K562 (cell line): ENCODE data around the gene MFNG. TPM values are rescaled to one million over a fixed set of nuclear protein-coding genes. Genes with fewer than 3 reads are reported as not detected.

Source experiments
- ATAC-seq: fragments of 200-7000 bp; cut with Tn5 transposase; 3 replicates; pipeline ENCODE4 v1.9.1; 2020; ENCODE audit warnings: moderate library complexity
- BruUV-seq: library from RNA; stranded (reverse); fragments of 400-500 nt; replicated peaks from 2 replicates; lab custom pipeline; 2021; lab: Mats Ljungman, UMichigan
- CTCF ChIA-PET: fragments of 300-600 bp; formaldehyde crosslinking; extraction: SDS; loops from one replicate; lab custom pipeline; 2021; ENCODE audit warnings: low intra/inter-chr PET ratio; lab: Yijun Ruan, JAX
- POLR2A ChIA-PET: fragments of 300-600, 350-650 bp; sonication (Branson Sonifier 250); formaldehyde crosslinking; extraction: SDS; loops from one replicate; lab custom pipeline; 2021; ENCODE audit warnings: antibody characterized with exemption, inconsistent platforms; lab: Yijun Ruan, JAX
- DNase-seq, 4 experiments: peaks; one replicate each; pipeline versions ENCODE4 v3.0.0 to v3.0.0-alpha.2; 2011 to 2018; ENCODE audit warnings: low spot score in 3 of 4, mixed read lengths in 3 of 4; ENCODE audit errors: extremely low read depth in 1 of 4
- FAIRE-seq: peaks from 2 replicates; lab custom pipeline; 2011; peaks lifted over from hg19 to GRCh38; lab: Jason Lieb, UNC
- H2AFZ ChIP-seq: 2 replicates; pipeline ENCODE4 v1.6.0; 2011; ENCODE audit warnings: low read depth, low read length, control low read depth, inconsistent platforms
- H3K27ac ChIP-seq: fragments of 200-600 bp; 3 replicates; pipeline ENCODE4 v1.8.0; 2011; ENCODE audit warnings: low read depth, mild to moderate bottlenecking, control low read depth, inconsistent platforms, low read length, moderate library complexity, mixed read lengths; ENCODE audit errors: extremely low read depth
- H3K27me3 ChIP-seq, 2 experiments: fragments of 300-600 bp in 1 of 2; 2 replicates in 1 of 2; 3 replicates in 1 of 2; pipeline versions ENCODE4 v1.6.0 to v1.8.0; 2011; ENCODE audit warnings: inconsistent platforms in 2 of 2, low read length in 2 of 2, mild to moderate bottlenecking in 1 of 2, mixed read lengths in 1 of 2, moderate library complexity in 1 of 2; ENCODE audit not compliant: control insufficient read depth in 2 of 2, insufficient read depth in 2 of 2
- H3K36me3 ChIP-seq: fragments of 300-600 bp; 3 replicates; pipeline ENCODE4 v1.8.0; 2011; ENCODE audit warnings: mild to moderate bottlenecking, low read length, inconsistent platforms; ENCODE audit not compliant: control insufficient read depth, insufficient read depth
- H3K4me1 ChIP-seq, 2 experiments: fragments of 200-600 bp in 1 of 2; replicated peaks in 1 of 2; 2 replicates in 1 of 2; 3 replicates in 1 of 2; pipeline versions ENCODE4 v1.5.1 to v1.8.0; 2011; ENCODE audit warnings: inconsistent platforms in 2 of 2, low read length in 2 of 2, mild to moderate bottlenecking in 1 of 2, mixed read lengths in 1 of 2, moderate library complexity in 1 of 2; ENCODE audit not compliant: control insufficient read depth in 2 of 2, insufficient read depth in 2 of 2
- H3K4me2 ChIP-seq: 2 replicates; pipeline ENCODE4 v1.6.1; 2011; ENCODE audit warnings: low read length, control low read depth, inconsistent platforms, mixed read lengths; ENCODE audit not compliant: insufficient read depth
- H3K4me3 ChIP-seq: fragments of 200-600 bp; sonication (generic), shearing (Covaris generic); 2 replicates; pipeline ENCODE4 v1.5.1; 2016; ENCODE audit warnings: control low read depth, inconsistent platforms
- H3K79me2 ChIP-seq: fragments of 200-600 bp; 3 replicates; pipeline ENCODE4 v1.8.0; 2011; ENCODE audit warnings: low read length, inconsistent platforms; ENCODE audit not compliant: control insufficient read depth, insufficient read depth
- H3K9ac ChIP-seq, 2 experiments: 2 replicates each; pipeline versions ENCODE4 v1.6.0 to v1.6.1; 2011; ENCODE audit warnings: low read depth in 2 of 2, low read length in 2 of 2, control low read depth in 1 of 2, inconsistent platforms in 1 of 2, mild to moderate bottlenecking in 1 of 2, mixed read lengths in 1 of 2; ENCODE audit not compliant: insufficient read depth in 1 of 2
- H3K9me1 ChIP-seq: one replicate; pipeline ENCODE4 v1.6.0; 2011; ENCODE audit warnings: inconsistent platforms, mild to moderate bottlenecking, low read length, moderate library complexity; ENCODE audit not compliant: control insufficient read depth, insufficient read depth
- H3K9me3 ChIP-seq: replicated peaks from 2 replicates; pipeline ENCODE4 v1.5.1; 2011; ENCODE audit warnings: low read depth, low read length, inconsistent platforms; ENCODE audit not compliant: control insufficient read depth, insufficient read depth
- H4K20me1 ChIP-seq: replicated peaks from 2 replicates; pipeline ENCODE4 v1.6.1; 2011; ENCODE audit warnings: low read length, inconsistent platforms, mixed read lengths; ENCODE audit not compliant: control insufficient read depth, insufficient read depth
- BCOR ChIP-seq: fragments of 450-650 bp; IDR thresholded peaks from 2 replicates; pipeline ENCODE4 v1.6.1; 2016
- DIDO1 ChIP-seq: fragments of 450-650 bp; IDR thresholded peaks from 2 replicates; pipeline ENCODE4 v1.6.1; 2016; ENCODE audit warnings: low read depth, missing biosample characterization, missing genetic modification characterization
- FOXP4 ChIP-seq: sonication (generic); formaldehyde crosslinking; IDR thresholded peaks from 2 replicates; pipeline ENCODE4 v1.8.0; 2022; ENCODE audit warnings: mild to moderate bottlenecking, missing genetic modification reagents, borderline replicate concordance
- HDAC2 ChIP-seq: fragments of 450-650 bp; IDR thresholded peaks from 2 replicates; pipeline ENCODE4 v1.6.1; 2016; ENCODE audit warnings: mild to moderate bottlenecking
- KDM1A ChIP-seq, 2 experiments: fragments of 450-650 bp; IDR thresholded peaks; 2 replicates each; pipeline ENCODE4 v1.6.1; 2016; ENCODE audit warnings: mild to moderate bottlenecking in 2 of 2
- PTBP1 ChIP-seq: fragments of 200-400 bp; formaldehyde crosslinking; IDR thresholded peaks from 2 replicates; pipeline ENCODE4 v1.6.1; 2017; ENCODE audit warnings: low read depth, low read length
- RBM25 ChIP-seq: fragments of 200-400 bp; formaldehyde crosslinking; IDR thresholded peaks from 2 replicates; pipeline ENCODE4 v1.6.1; 2018; ENCODE audit warnings: low read length, low read depth, moderate library complexity; ENCODE audit not compliant: severe bottlenecking
- ZBTB11 ChIP-seq, 3 experiments: fragments of 200-800 bp in 1 of 3; fragments of 250-450 bp in 1 of 3; fragments of 450-650 bp in 1 of 3; sonication (Bioruptor Pico) in 1 of 3; sonication (Bioruptor generic) in 1 of 3; formaldehyde crosslinking in 1 of 3; IDR thresholded peaks; 2 replicates each; pipeline versions ENCODE4 v1.6.1 to v1.8.0; 2016 to 2022; ENCODE audit warnings: mild to moderate bottlenecking in 2 of 3, missing genetic modification characterization in 2 of 3, missing compliant biosample characterization in 1 of 3, moderate library complexity in 1 of 3
- WGBS: fragments of 100-300 bp; shearing (Covaris generic); methylation state at CpG from one replicate; pipeline ENCODE4 v1.1.6; 2016; ENCODE audit warnings: low coverage, mixed read lengths; ENCODE audit not compliant: insufficient coverage; ENCODE audit errors: missing lambda C conversion rate; 5-methylcytosine and 5-hydroxymethylcytosine counted together
- in situ Hi-C: fragments of 300-500 bp; cut with MboI; formaldehyde crosslinking; loops from 4 replicates; pipeline ENCODE4 v1.15.0; 2018; ENCODE audit warnings: inconsistent platforms, mixed read lengths
- intact Hi-C: fragments of 100-400 bp; cut with micrococcal nuclease; formaldehyde crosslinking; loops from 2 replicates; pipeline ENCODE4 v1.14.2; 2022
- polyA plus RNA-seq, 8 experiments: library from polyadenylated mRNA; depleted of rRNA in 4 of 8; stranded (reverse) in 5 of 8; unstranded in 3 of 8; fragments of >200 nt; fragmentation: Nextera tagmentation in 2 of 8; fragmentation: Illumina TruSeq in 1 of 8; extraction: Ambion mirVana in 2 of 8; extraction: Trizol in 1 of 8; gene quantifications; 2 replicates each; pipeline versions ENCODE4 v1.2.1 to v1.2.3, GENCODE V29; 2011 to 2014; ENCODE audit warnings: inconsistent platforms in 1 of 8, missing spikeins in 1 of 8
- total RNA-seq, 7 experiments: library from RNA; depleted of rRNA in 6 of 7; stranded (reverse); fragments of >200 nt in 6 of 7; fragmentation: Illumina TruSeq in 2 of 7; extraction: Trizol in 2 of 7; gene quantifications; 2 replicates each; pipeline versions ENCODE4 v1.2.1 to v1.2.3, GENCODE V29; 2011 to 2021; ENCODE audit warnings: low replicate concordance in 1 of 7

MFNG gene
- total and polyA plus RNA-seq, 9 of the 15 experiments (the other 6 are each of a cell fraction or from before 2014, with no cell fraction given): 0.13 to 0.73 (median 0.38) TPM; not detected in 4

- TF ChIP-seq ZBTB11 (CRISPR knock-in tag; IDR thresholded peaks at IDR 0.05): no peak
These were observed 15.6 kb upstream of the MFNG start (continued) for GRCh38 chr22:37501610-37502341.

GRCh38 chr22:37500745-37501609 lies 14.8 kb upstream of the MFNG start:
- peaks cover 15 to 39% of the 10 kb centered on the region in 2 experiments for H3K4me1 ChIP-seq
- DNase-seq (no peak), ATAC-seq (no peak), FAIRE-seq (no peak)
- no peaks in the 10 kb centered on the region for H3K9me3 ChIP-seq
- POLR2A ChIA-PET: no interaction called here
- no peak overlapping the region for H3K4me2 ChIP-seq
- TF ChIP-seq RBM25 (peak; percentile 91), HDAC2 (0 out of 2 replicates have a peak, but pooled peaks have one; percentile 19), DIDO1 (no peak), FOXP4 (CRISPR knock-in tag) (no peak), PTBP1 (0 out of 2 replicates have a peak, but pooled peaks have one; percentile 68), KDM1A (IDR thresholded peaks at IDR 0.05) (peak; percentile 17 to 50; a peak in 2 of 4 replicates), BCOR (peak; percentile 83)
- H2AFZ ChIP-seq: no peak overlapping the region
- CTCF ChIA-PET: no interaction called here
- no peak overlapping the region for H3K27ac ChIP-seq
- intact Hi-C loops (no loop called here), in situ Hi-C loops (no loop called here)
- H3K36me3 ChIP-seq: 0 out of 3 replicates have a peak, but pooled peaks cover 5% of the 10 kb centered on the region
- BruUV-seq: no TSS peak
- H3K9ac ChIP-seq: no peak overlapping the region; a peak in 1 of 4 replicates
- H3K9me1 ChIP-seq: no peaks in the 10 kb centered on the region
- H3K27me3 ChIP-seq: no peaks in the 10 kb centered on the region
- no peak overlapping the region for H3K4me3 ChIP-seq
- 65% methylated on average over 11 of the region's 24 CpGs for WGBS
- H3K79me2 ChIP-seq: no peaks in the 10 kb centered on the region
- no peaks in the 10 kb centered on the region for H4K20me1 ChIP-seq
